Keratinocyte (primary cell): ENCODE data around the gene OR52I2. TPM values are rescaled to one million over a fixed set of nuclear protein-coding genes. Genes with fewer than 3 reads are reported as not detected.

Source experiments
- DNase-seq: peaks from one replicate; pipeline ENCODE4 v3.0.0-alpha.2; 2011; ENCODE audit warnings: low read depth, missing footprints, low spot score
- FAIRE-seq: peaks from 2 replicates; lab custom pipeline; 2011; peaks lifted over from hg19 to GRCh38; lab: Jason Lieb, UNC
- H2AFZ ChIP-seq: 2 replicates; pipeline ENCODE4 v1.6.0; 2012; ENCODE audit warnings: low read length, control low read depth, inconsistent platforms; ENCODE audit not compliant: control insufficient read depth
- H3K27ac ChIP-seq: 2 replicates; pipeline ENCODE4 v1.5.1; 2011; ENCODE audit warnings: low read length; ENCODE audit not compliant: control insufficient read depth, insufficient read depth
- H3K27me3 ChIP-seq: 3 replicates; pipeline ENCODE4 v1.6.0; 2011; ENCODE audit warnings: low read length; ENCODE audit not compliant: control insufficient read depth, insufficient read depth; ENCODE audit errors: extremely low read depth
- H3K36me3 ChIP-seq, 2 experiments: 2 replicates in 1 of 2; 3 replicates in 1 of 2; pipeline ENCODE4 v1.5.1; 2011; ENCODE audit warnings: low read length in 2 of 2, mild to moderate bottlenecking in 1 of 2; ENCODE audit not compliant: control insufficient read depth in 2 of 2, insufficient read depth in 2 of 2; ENCODE audit errors: extremely low read depth in 1 of 2
- H3K4me1 ChIP-seq: 3 replicates; pipeline ENCODE4 v1.5.1; 2011; ENCODE audit warnings: low read length; ENCODE audit not compliant: control insufficient read depth, insufficient read depth; ENCODE audit errors: extremely low read depth
- H3K4me2 ChIP-seq: 3 replicates; pipeline ENCODE4 v1.6.0; 2011; ENCODE audit warnings: low read depth, low read length; ENCODE audit not compliant: control insufficient read depth, insufficient read depth; ENCODE audit errors: extremely low read depth
- H3K4me3 ChIP-seq, 3 experiments: fragments of 200-600 bp in 1 of 3; sonication (generic) in 1 of 3; 2 replicates in 2 of 3; 3 replicates in 1 of 3; pipeline ENCODE4 v1.5.1; 2011 to 2016; ENCODE audit warnings: low read length in 3 of 3, mild to moderate bottlenecking in 3 of 3, control low read depth in 2 of 3, inconsistent platforms in 1 of 3, low read depth in 1 of 3, mixed read lengths in 1 of 3, mixed run types in 1 of 3, moderate library complexity in 1 of 3; ENCODE audit not compliant: control insufficient read depth in 2 of 3, insufficient read depth in 2 of 3; ENCODE audit errors: extremely low read depth in 1 of 3
- H3K79me2 ChIP-seq: 2 replicates; pipeline ENCODE4 v1.6.0; 2012; ENCODE audit warnings: low read length; ENCODE audit not compliant: control insufficient read depth, insufficient read depth
- H3K9ac ChIP-seq: 3 replicates; pipeline ENCODE4 v1.6.0; 2011; ENCODE audit warnings: low read length; ENCODE audit not compliant: control insufficient read depth, insufficient read depth; ENCODE audit errors: extremely low read depth
- H3K9me1 ChIP-seq: 3 replicates; pipeline ENCODE4 v1.6.0; 2011; ENCODE audit warnings: low read length; ENCODE audit not compliant: control insufficient read depth, insufficient read depth; ENCODE audit errors: extremely low read depth
- H3K9me3 ChIP-seq: 2 replicates; pipeline ENCODE4 v1.5.1; 2012; ENCODE audit warnings: low read depth, low read length; ENCODE audit not compliant: control insufficient read depth
- H4K20me1 ChIP-seq: 3 replicates; pipeline ENCODE4 v1.6.0; 2011; ENCODE audit warnings: low read length; ENCODE audit not compliant: control insufficient read depth, insufficient read depth; ENCODE audit errors: extremely low read depth
- EZH2 ChIP-seq: IDR thresholded peaks from one replicate; pipeline ENCODE4 v1.6.1; 2012; ENCODE audit warnings: inconsistent platforms, mild to moderate bottlenecking, low read length, moderate library complexity
- dilution Hi-C: fragments of 300-500 bp; cut with MboI; formaldehyde crosslinking; loops from one replicate; pipeline ENCODE4 v1.7.0; 2020; ENCODE audit warnings: low sequenced_read_pairs; ENCODE audit not compliant: extremely low pct_ligation_motif_present
- polyA plus RNA-seq, 5 experiments: library from polyadenylated mRNA; depleted of rRNA in 3 of 5; stranded (reverse) in 3 of 5; stranded (forward) in 1 of 5; unstranded in 1 of 5; fragments of >200 nt; gene quantifications; 1 replicate in 1 of 5; 2 replicates in 3 of 5; 3 replicates in 1 of 5; pipeline versions ENCODE4 v1.2.1 to v1.2.3, GENCODE V29; 2011 to 2012; ENCODE audit warnings: missing spikeins in 2 of 5, low read depth in 1 of 5, low replicate concordance in 1 of 5
- TF ChIP-seq, protein P1 (sequence below), 3 experiments: IDR thresholded peaks in 1 of 3; conservative IDR thresholded peaks in 1 of 3; optimal IDR thresholded peaks in 1 of 3; 2 replicates in 2 of 3; 3 replicates in 1 of 3; pipeline versions ENCODE3 to v1.5.1; 2011; ENCODE audit warnings: low read length in 3 of 3, mild to moderate bottlenecking in 3 of 3, moderate library complexity in 2 of 3, control low read depth in 1 of 3, inconsistent platforms in 1 of 3; ENCODE audit not compliant: insufficient read depth in 2 of 3; ENCODE audit errors: extremely low read depth in 1 of 3

Gene OR52I2
- polyA plus RNA-seq, 1 donor (not counting 4 experiments of a cell fraction or from before 2014, with no cell fraction given) = not detected

DNA sequence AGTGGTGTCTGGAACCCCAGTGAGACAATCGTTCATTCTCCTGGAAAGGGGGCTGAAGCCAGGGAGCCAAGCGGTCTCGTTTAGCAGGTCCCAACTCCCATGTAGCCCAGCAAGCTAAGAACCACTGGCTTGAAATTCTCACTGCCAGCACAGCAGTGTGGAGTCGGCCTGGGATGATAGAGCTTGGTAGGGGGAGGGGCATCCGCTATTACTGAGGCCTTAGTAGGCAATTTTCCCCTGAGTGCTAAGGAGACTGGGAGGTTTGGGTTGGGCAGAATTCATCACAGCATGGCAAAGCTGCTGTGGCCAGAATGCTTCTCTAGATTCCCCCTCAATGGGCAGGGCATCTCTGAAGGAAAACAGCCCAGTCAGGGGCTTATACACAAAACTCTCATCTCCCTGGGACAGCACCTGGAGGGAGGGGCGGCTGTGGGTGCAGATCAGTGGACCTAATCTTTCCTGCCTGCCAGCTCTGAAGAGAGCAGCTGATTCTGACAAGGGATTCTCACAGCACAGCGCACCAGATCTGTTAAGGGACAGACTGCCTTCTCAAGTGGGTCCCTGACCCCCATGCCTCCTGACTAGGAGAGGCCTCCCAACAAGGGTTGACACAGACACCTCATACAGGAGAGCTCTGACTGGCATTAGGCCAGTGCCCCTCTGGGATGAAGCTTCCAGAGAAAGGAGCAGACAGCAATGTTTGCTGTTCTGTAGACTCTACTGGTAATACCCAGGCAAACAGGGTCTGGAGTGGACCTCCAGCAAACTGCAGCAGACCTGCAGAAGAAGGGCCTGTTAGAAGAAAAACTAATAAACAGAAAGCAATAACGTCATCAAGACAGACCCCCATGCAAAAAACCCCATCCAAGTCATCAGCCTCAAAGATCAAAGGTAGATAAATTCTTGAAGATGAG lies 21.8 kb upstream of the OR52I2 start:
- no peaks in the 10 kb centered on the region for H3K27me3 ChIP-seq
- H3K79me2 ChIP-seq = no peaks in the 10 kb centered on the region
- no peaks in the 10 kb centered on the region for H3K9me1 ChIP-seq
- no peaks in the 10 kb centered on the region for H3K4me1 ChIP-seq
- no peak overlapping the region for H3K9ac ChIP-seq
- H3K27ac ChIP-seq = no peak overlapping the region
- no peaks in the 10 kb centered on the region for H4K20me1 ChIP-seq
- H2AFZ ChIP-seq = no peak overlapping the region
- H3K9me3 ChIP-seq = no peaks in the 10 kb centered on the region
- no peak overlapping the region for H3K4me3 ChIP-seq
- H3K4me2 ChIP-seq = no peak overlapping the region
- H3K36me3 ChIP-seq = no peaks in the 10 kb centered on the region
- dilution Hi-C loops = loop anchor here (25.0 kb wide), 1 partner anchor 372 kb away; no protein-coding TSS in a partner anchor
- FAIRE-seq (no peak), DNase-seq (no peak)
- TF ChIP-seq, protein P1, sequence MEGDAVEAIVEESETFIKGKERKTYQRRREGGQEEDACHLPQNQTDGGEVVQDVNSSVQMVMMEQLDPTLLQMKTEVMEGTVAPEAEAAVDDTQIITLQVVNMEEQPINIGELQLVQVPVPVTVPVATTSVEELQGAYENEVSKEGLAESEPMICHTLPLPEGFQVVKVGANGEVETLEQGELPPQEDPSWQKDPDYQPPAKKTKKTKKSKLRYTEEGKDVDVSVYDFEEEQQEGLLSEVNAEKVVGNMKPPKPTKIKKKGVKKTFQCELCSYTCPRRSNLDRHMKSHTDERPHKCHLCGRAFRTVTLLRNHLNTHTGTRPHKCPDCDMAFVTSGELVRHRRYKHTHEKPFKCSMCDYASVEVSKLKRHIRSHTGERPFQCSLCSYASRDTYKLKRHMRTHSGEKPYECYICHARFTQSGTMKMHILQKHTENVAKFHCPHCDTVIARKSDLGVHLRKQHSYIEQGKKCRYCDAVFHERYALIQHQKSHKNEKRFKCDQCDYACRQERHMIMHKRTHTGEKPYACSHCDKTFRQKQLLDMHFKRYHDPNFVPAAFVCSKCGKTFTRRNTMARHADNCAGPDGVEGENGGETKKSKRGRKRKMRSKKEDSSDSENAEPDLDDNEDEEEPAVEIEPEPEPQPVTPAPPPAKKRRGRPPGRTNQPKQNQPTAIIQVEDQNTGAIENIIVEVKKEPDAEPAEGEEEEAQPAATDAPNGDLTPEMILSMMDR (optimal IDR thresholded peaks at IDR 0.05 in 1 of 3, IDR thresholded peaks at IDR 0.05 in 1 of 3, conservative IDR thresholded peaks at IDR 0.05 in 1 of 3; ENCODE audit: extremely low read depth in 1 of 3, insufficient read depth in 2 of 3, low read length in 3 of 3) = no peak
- no peak for TF ChIP-seq EZH2

GRCh38 chr11:4560467-4560866 lies 21.1 kb upstream of the OR52I2 start:
- dilution Hi-C loops = loop anchor here (25.0 kb wide), 1 partner anchor 373 kb away; no protein-coding TSS in a partner anchor
- Histone ChIP-seq H3K36me3 (no peaks in the 10 kb centered on the region), H3K9me1 (no peaks in the 10 kb centered on the region), H3K4me2 (no peak overlapping the region), H3K27ac (no peak overlapping the region), H4K20me1 (no peaks in the 10 kb centered on the region), H3K27me3 (no peaks in the 10 kb centered on the region), H3K79me2 (no peaks in the 10 kb centered on the region), H3K9me3 (no peaks in the 10 kb centered on the region), H3K4me1 (no peaks in the 10 kb centered on the region), H2AFZ (no peak overlapping the region), H3K4me3 (no peak overlapping the region), H3K9ac (no peak overlapping the region)
- no peak for DNase-seq
- no peak for TF ChIP-seq EZH2
- TF ChIP-seq, protein P1 (optimal IDR thresholded peaks at IDR 0.05 in 1 of 3, IDR thresholded peaks at IDR 0.05 in 1 of 3, conservative IDR thresholded peaks at IDR 0.05 in 1 of 3; ENCODE audit: extremely low read depth in 1 of 3, insufficient read depth in 2 of 3, low read length in 3 of 3) = no peak
- no peak for FAIRE-seq
